ENCODE data around the gene FOXA1.

GRCh38 chr14:37597914-37598746 lies 3.1 kb upstream of the FOXA1 start:
- TF ChIP-seq RFX5 (IDR thresholded peaks at IDR 0.05; ENCODE audit: low read depth, low read length) (no peak), POLR2A (IDR thresholded peaks at IDR 0.05; ENCODE audit: low read depth, low read length) (no peak), CTCF (conservative IDR thresholded peaks at IDR 0.05; ENCODE audit: low read depth, low read length) (no peak), CHD1 (IDR thresholded peaks at IDR 0.05; ENCODE audit: low read depth, low read length) (no peak)
- TF ChIP-seq, protein P1, sequence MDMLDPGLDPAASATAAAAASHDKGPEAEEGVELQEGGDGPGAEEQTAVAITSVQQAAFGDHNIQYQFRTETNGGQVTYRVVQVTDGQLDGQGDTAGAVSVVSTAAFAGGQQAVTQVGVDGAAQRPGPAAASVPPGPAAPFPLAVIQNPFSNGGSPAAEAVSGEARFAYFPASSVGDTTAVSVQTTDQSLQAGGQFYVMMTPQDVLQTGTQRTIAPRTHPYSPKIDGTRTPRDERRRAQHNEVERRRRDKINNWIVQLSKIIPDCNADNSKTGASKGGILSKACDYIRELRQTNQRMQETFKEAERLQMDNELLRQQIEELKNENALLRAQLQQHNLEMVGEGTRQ (IDR thresholded peaks at IDR 0.05; ENCODE audit: low read depth, low read length), result no peak
